Neural cell (in vitro differentiated cells): ENCODE results near the gene TRMT11. TPM values are rescaled to one million over a fixed set of nuclear protein-coding genes. Genes with fewer than 3 reads are reported as not detected.
A peak's percentile ranks its signal among the peaks of the same experiment; 100 is the strongest.

ENCODE experiments used
- H2AFZ ChIP-seq: fragments of 200-600, 300-800 bp; sonication (generic), shearing (Covaris generic); 2 replicates; pipeline ENCODE4 v1.6.0; 2014; ENCODE audit warnings: low read depth, mild to moderate bottlenecking, antibody characterized with exemption, low read length, moderate library complexity
- H3F3A ChIP-seq: fragments of 200-600 bp; shearing (Covaris generic); 2 replicates; pipeline ENCODE4 v1.6.1; 2016; ENCODE audit warnings: mild to moderate bottlenecking, moderate library complexity, mixed read lengths, antibody characterized with exemption, low read length; ENCODE audit not compliant: insufficient read depth, poor library complexity, severe bottlenecking
- H3K27ac ChIP-seq: fragments of 200-600, 300-800 bp; sonication (generic), shearing (Covaris generic); 2 replicates; pipeline ENCODE4 v1.5.1; 2014; ENCODE audit warnings: mild to moderate bottlenecking, low read length, moderate library complexity
- H3K27me3 ChIP-seq: fragments of 300-800, 200-600 bp; sonication (generic), shearing (Covaris generic); 2 replicates; pipeline ENCODE4 v1.6.0; 2014; ENCODE audit warnings: mild to moderate bottlenecking, low read depth, low read length, moderate library complexity; ENCODE audit not compliant: insufficient read depth
- H3K36me3 ChIP-seq: fragments of 300-800, 200-600 bp; sonication (generic), shearing (Covaris generic); 2 replicates; pipeline ENCODE4 v1.5.1; 2014; ENCODE audit warnings: mild to moderate bottlenecking, antibody characterized with exemption, low read length, moderate library complexity; ENCODE audit not compliant: insufficient read depth
- H3K4me2 ChIP-seq: fragments of 300-800, 200-600 bp; sonication (generic), shearing (Covaris generic); 2 replicates; pipeline ENCODE4 v1.6.0; 2014; ENCODE audit warnings: mild to moderate bottlenecking, low read length
- H3K4me3 ChIP-seq: fragments of 300-800, 200-600 bp; sonication (generic), shearing (Covaris generic); 2 replicates; pipeline ENCODE4 v1.5.1; 2014; ENCODE audit warnings: mild to moderate bottlenecking, low read length, moderate library complexity
- H3K79me2 ChIP-seq: fragments of 200-600 bp; shearing (Covaris generic); replicated peaks from 2 replicates; pipeline ENCODE4 v1.6.0; 2014; ENCODE audit warnings: mild to moderate bottlenecking, low read length, moderate library complexity; ENCODE audit not compliant: insufficient read depth
- H3K9ac ChIP-seq: fragments of 300-800, 200-600 bp; sonication (generic), shearing (Covaris generic); 2 replicates; pipeline ENCODE4 v1.6.1; 2016; ENCODE audit warnings: mild to moderate bottlenecking, low read length, mixed read lengths
- H3K9me2 ChIP-seq: fragments of 200-600 bp; shearing (Covaris generic); 2 replicates; pipeline ENCODE4 v1.6.1; 2016; ENCODE audit warnings: mild to moderate bottlenecking, low read length, mixed read lengths; ENCODE audit not compliant: insufficient read depth
- H3K9me3 ChIP-seq: fragments of 200-600, 300-800 bp; sonication (generic), shearing (Covaris generic); 2 replicates; pipeline ENCODE4 v1.6.1; 2016; ENCODE audit warnings: mild to moderate bottlenecking, mixed run types, low read length, moderate library complexity, mixed read lengths
- H4K20me1 ChIP-seq: fragments of 200-600 bp; shearing (Covaris generic); 2 replicates; pipeline ENCODE4 v1.6.1; 2016; ENCODE audit warnings: mild to moderate bottlenecking, mixed run types; ENCODE audit not compliant: insufficient read depth
- CTCF ChIP-seq: fragments of 450-650 bp; IDR thresholded peaks from 2 replicates; pipeline ENCODE4 v1.5.1; 2014; ENCODE audit warnings: antibody characterized with exemption, mild to moderate bottlenecking, moderate library complexity; ENCODE audit not compliant: poor library complexity, severe bottlenecking
- EP300 ChIP-seq: fragments of 450-650 bp; conservative IDR thresholded peaks from 2 replicates; pipeline ENCODE4 v1.6.1; 2014; ENCODE audit warnings: antibody characterized with exemption, mild to moderate bottlenecking, moderate library complexity; ENCODE audit not compliant: poor library complexity, severe bottlenecking
- EZH2 ChIP-seq: fragments of 200-600, 300-800 bp; shearing (Covaris generic), sonication (generic); IDR thresholded peaks from 2 replicates; pipeline ENCODE4 v1.6.1; 2014; ENCODE audit warnings: antibody characterized with exemption, low read length, borderline replicate concordance, mild to moderate bottlenecking; ENCODE audit not compliant: insufficient read depth, poor library complexity, severe bottlenecking
- MXI1 ChIP-seq: fragments of 450-650 bp; conservative IDR thresholded peaks from 2 replicates; pipeline ENCODE4 v1.6.1; 2014; ENCODE audit warnings: antibody characterized with exemption, mild to moderate bottlenecking; ENCODE audit not compliant: poor library complexity, severe bottlenecking
- POLR2AphosphoS5 ChIP-seq: IDR thresholded peaks from 2 replicates; pipeline ENCODE4 v1.6.1; 2012
- RAD21 ChIP-seq: fragments of 450-650 bp; conservative IDR thresholded peaks from 2 replicates; pipeline ENCODE4 v1.6.1; 2014; ENCODE audit warnings: antibody characterized with exemption, mild to moderate bottlenecking, moderate library complexity
- SMC3 ChIP-seq: fragments of 450-650 bp; conservative IDR thresholded peaks from 2 replicates; pipeline ENCODE4 v1.6.1; 2014; ENCODE audit warnings: antibody characterized with exemption, mild to moderate bottlenecking, moderate library complexity; ENCODE audit not compliant: poor library complexity
- TAF1 ChIP-seq: IDR thresholded peaks from 2 replicates; pipeline ENCODE4 v1.6.1; 2012; ENCODE audit warnings: low read depth
- polyA plus RNA-seq: library from polyadenylated mRNA; depleted of rRNA; stranded (reverse); fragments of >200 nt; gene quantifications from 2 replicates; pipeline ENCODE4 v1.2.3, GENCODE V29; 2014
- TF ChIP-seq, protein P1 (sequence below): IDR thresholded peaks from 2 replicates; pipeline ENCODE4 v1.6.1; 2012; ENCODE audit warnings: borderline replicate concordance

The TRMT11 gene
- polyA plus RNA-seq, 1 donor from 2014 or later = 37.6 TPM

DNA sequence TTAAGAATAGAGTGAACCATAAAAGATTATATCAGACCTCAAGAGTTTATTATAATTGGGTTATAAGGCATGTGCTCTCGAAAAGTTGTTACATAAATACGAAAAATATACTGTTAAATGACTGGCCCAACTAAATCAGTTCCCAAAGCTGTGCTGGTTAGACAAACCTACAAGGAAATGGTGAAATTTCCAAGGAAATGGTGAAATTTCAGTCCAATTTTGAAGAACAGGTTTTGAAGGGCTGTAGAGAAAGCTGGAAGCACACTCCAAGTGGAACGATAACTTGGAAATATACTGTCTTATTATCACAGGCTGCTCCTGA, 400 bp upstream of the TRMT11 start:
- H3K36me3 ChIP-seq = no peaks in the 10 kb centered on the region
- no peaks in the 10 kb centered on the region for H3K9me2 ChIP-seq
- H4K20me1 ChIP-seq = no peaks in the 10 kb centered on the region
- no peaks in the 10 kb centered on the region for H3K27me3 ChIP-seq
- H3K27ac ChIP-seq = peak overlapping the region; percentile 70
- no peaks in the 10 kb centered on the region for H3K9me3 ChIP-seq
- peak overlapping the region; percentile 75 for H3K4me3 ChIP-seq
- no peaks in the 10 kb centered on the region for H3F3A ChIP-seq
- TF ChIP-seq TAF1 (no peak), EP300 (no peak), RAD21 (no peak), EZH2 (no peak), CTCF (no peak), MXI1 (no peak), SMC3 (no peak), POLR2AphosphoS5 (no peak)
- TF ChIP-seq, protein P1, sequence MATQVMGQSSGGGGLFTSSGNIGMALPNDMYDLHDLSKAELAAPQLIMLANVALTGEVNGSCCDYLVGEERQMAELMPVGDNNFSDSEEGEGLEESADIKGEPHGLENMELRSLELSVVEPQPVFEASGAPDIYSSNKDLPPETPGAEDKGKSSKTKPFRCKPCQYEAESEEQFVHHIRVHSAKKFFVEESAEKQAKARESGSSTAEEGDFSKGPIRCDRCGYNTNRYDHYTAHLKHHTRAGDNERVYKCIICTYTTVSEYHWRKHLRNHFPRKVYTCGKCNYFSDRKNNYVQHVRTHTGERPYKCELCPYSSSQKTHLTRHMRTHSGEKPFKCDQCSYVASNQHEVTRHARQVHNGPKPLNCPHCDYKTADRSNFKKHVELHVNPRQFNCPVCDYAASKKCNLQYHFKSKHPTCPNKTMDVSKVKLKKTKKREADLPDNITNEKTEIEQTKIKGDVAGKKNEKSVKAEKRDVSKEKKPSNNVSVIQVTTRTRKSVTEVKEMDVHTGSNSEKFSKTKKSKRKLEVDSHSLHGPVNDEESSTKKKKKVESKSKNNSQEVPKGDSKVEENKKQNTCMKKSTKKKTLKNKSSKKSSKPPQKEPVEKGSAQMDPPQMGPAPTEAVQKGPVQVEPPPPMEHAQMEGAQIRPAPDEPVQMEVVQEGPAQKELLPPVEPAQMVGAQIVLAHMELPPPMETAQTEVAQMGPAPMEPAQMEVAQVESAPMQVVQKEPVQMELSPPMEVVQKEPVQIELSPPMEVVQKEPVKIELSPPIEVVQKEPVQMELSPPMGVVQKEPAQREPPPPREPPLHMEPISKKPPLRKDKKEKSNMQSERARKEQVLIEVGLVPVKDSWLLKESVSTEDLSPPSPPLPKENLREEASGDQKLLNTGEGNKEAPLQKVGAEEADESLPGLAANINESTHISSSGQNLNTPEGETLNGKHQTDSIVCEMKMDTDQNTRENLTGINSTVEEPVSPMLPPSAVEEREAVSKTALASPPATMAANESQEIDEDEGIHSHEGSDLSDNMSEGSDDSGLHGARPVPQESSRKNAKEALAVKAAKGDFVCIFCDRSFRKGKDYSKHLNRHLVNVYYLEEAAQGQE = no peak
- peak overlapping the region; percentile 91 for H3K4me2 ChIP-seq
- peak overlapping the region; percentile 70 for H3K9ac ChIP-seq
- peak overlapping the region; percentile 80 for H2AFZ ChIP-seq
- peaks cover 28% of the 10 kb centered on the region for H3K79me2 ChIP-seq

DNA sequence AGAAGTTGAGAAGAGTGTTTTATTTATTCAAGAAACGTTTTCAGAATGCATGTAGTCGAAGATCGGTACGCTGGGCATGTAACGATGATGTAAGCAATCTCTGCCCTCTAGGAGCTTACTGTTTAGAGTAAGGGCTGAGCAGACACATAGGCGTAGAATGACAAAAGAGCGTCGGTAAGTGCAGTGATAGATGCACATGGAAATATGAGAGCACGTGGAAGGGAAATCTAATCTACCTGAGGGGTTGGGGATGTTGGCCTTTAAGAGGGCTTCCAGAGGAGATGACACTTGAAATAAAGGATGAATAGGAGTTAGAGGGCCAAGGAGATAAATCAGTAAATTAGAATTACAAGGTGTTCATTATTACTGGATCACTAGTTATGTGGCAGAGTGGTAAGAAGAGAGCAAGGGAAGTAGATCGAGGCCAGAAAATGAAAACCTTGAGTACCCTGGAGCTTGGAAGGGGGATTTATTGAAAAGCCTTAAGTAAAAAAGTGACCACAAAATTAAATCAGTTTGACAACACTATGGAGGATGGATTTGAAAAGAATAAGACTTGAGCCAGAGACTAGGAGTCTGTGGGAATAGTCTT, 782 bp downstream of the TRMT11 start:
- Histone ChIP-seq H3K27ac (peak overlapping the region; percentile 70), H3K9ac (peak overlapping the region; percentile 70)

More for the DNA sequence above, 782 bp downstream of the TRMT11 start:
- Histone ChIP-seq H3K9me3 (no peaks in the 10 kb centered on the region), H3K36me3 (no peaks in the 10 kb centered on the region), H3K4me2 (peak overlapping the region; percentile 62), H3K79me2 (peaks cover 28% of the 10 kb centered on the region), H3K9me2 (no peaks in the 10 kb centered on the region), H3K27me3 (no peaks in the 10 kb centered on the region), H3F3A (no peaks in the 10 kb centered on the region), H4K20me1 (no peaks in the 10 kb centered on the region), H2AFZ (peak overlapping the region; percentile 80), H3K4me3 (peak overlapping the region; percentile 75)
- TF ChIP-seq CTCF (no peak), TAF1 (no peak), POLR2AphosphoS5 (no peak), SMC3 (no peak)
